Measurements from ENCODE around the gene ZBTB2.

- TF ChIP-seq CTCF (IDR thresholded peaks at IDR 0.05; ENCODE audit: low read depth, low read length) (no peak), EZH2phosphoT487 (IDR thresholded peaks at IDR 0.05; ENCODE audit: low read depth) (no peak)
Measured at GRCh38 chr6:151325075-151326050, 66.0 kb downstream of the ZBTB2 start.

Measured in OCI-LY3 (cell line).